NCI-H2029 treated with DMSO at 0.1 percent for 48 hours (cell line): ENCODE results near the gene LRP1.
A peak's percentile ranks its signal among the peaks of the same experiment; 100 is the strongest.

Source experiments
- DNase-seq: peaks from one replicate; lab custom pipeline; 2025; lab: John Stamatoyannopoulos, UW

LRP1 gene

DNA sequence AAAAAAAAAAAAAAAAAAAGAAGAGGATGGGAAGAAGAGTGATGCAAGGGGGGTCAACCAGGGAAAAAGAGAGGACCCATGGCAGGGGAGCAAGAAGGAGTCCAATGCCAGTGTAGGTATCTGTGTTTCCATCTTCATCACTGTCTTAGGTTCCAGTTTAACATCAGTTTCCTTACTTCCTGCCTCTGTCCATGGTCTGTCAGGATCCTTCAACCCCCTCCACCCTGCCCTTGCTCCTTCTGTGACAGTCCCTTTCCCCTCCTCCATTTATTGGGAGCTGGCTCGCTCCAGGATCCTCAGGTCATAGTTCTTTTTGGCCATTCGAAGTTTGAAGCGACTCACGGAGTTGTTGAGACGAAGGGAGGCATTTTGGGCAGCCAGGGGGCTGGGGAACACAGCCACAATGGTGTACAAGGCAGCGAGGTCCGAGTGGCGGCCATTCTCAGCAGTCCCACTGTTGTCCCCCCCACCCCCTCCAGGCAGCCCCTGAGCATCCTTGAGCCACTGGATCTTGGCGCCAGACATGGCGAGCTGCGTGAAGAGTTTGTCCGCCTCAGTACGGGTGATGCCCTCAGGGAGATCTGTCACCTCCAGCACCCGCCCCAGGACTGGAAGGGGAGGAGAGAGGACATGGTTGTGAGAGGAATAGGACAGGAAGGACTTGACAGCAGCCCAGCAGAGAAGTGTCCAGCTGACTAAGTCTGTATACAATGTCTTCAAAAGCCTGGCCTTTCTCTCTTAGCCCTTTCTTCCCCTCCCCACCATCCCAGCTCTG, 126.4 kb downstream of the LRP1 start:
- no peak for DNase-seq

DNA sequence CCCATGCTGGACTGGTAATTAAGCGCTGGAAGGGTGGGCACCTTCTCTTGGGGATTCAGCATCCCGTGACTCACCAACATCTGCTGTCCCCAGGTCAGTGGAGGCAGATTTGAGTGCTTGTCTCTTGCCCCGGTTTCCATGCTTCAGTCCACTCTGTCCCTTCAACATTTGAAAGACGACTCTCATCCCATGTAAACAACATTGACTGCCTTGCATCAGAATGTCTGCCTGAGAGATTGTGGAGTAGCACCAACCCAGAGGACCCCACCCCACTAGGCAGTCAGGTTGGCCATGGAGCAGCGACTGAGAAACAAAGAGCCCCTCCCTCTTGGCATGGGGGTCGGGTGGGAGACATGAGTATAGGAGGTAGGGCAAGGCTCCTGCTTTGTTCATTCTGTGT, 127.6 kb downstream of the LRP1 start:
- no peak for DNase-seq

DNA sequence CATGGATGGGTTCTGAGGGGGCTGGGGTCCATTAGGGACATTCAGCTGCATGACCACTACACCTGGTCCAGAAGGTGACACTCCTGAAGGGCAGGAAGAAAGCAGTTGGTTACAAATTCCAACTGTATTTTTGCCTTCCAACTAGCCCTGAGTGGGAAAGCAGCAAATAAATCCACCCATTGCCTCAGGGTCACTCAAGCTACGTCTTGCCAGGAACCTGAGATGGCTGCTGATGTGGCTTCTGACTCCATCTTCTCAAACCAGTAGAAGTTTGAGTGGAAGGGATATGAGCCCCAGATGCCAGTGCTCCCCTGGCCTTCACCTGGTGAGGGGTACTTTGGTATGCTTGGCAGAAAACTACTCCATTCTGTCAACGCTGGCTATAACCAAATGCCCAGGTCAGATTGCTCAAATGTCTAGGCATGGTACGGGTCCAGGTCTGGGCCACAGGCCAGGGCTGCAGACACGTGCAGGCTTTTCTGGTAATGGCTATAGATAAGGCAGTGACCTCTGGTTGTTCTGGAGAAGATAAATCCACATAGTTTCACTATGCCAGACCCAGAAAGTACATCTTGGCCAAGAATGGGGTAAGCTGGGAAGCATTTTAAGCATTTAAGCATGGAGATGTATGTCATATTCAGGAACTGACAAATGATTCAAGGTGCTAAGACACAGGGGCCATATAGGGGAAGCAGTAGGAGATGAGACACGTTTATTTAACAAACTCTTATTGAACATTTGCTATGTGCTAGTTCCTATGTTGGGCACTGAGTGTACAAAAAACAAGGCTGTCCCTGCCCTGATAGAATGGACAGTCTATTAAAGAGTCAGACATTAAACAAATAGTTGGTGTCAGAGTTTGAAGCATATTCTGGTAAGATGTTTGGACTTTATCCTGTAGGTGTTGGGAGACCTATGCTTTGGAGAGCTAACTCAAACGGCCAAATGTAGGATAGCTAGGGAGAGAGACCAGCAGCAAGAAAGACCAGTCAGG, 131.0 kb downstream of the LRP1 start:
- no peak for DNase-seq

DNA sequence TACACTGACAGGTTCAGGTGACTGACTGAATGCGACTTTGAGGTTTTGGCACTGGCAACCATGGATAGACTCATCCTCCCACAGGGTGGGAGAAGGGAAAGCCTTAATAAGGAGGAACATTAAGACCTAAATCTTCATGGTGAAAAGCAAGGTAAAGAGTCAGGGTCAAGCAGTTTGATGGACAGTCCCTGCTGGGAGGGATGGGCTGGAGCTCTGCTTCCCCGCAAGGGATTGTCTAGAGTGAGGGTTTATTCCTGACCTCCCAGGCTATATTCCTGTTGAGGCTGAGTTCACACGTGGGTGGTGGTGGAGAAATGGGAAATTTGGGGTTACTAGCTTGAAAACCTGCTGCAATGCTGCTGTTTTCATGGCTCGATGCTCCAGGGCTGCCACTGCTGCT, 132.1 kb downstream of the LRP1 start:
- no peak for DNase-seq

DNA sequence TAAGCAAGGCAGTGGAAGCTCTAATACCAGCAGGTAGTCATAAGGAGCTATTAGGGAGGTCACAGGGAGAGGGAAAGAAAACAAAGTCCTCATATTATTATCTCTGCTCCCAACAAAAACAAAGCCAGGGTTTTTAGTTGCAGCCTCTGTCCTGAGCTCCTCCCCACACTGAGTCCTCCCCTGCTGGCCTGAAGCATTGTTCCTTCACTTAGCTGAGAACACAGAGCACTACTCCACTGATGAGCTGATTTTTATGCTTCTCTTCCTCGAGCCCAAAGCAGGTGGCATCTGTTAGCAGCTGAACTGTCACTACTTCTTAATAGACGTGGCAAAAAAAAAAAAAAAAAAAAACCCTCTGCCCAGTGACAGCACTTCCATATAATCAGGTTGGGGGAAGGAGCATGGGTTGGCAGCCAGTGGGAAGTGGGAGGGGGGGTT, 133.2 kb downstream of the LRP1 start:
- peak; percentile 99 for DNase-seq

DNA sequence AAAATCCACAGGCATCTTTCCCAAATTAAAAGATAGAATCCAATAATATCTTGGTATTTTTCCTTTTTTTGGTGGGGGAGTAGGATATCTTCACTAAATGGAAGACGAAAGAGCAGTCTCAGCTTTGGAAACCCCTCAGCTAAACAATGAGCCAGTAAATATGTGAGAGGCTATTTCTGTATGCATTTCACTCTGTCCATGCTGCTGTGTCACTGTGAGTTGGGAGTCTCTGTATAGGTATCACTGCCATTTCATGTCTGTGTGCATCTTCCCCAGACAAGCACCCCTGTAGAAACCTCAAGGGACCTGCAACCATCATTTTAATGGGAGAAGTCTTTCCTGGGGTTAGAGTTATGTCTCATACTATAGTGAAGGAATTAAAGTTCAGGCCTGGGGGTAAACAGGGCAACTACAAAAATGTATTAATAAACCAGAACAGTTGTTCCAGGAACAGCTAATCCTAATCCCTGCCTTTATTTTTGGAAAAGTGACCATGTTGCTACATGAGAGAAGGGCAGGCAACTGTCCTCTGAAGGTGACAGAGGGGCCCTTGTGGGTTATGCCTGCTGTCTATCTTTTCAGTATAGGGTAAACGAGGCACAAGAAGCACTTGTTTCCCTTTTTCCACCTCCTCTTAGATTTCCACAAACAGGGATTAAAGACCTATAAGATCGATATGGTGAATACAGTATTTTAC, 134.0 kb downstream of the LRP1 start:
- no peak for DNase-seq
